Measurements from ENCODE around the gene IQSEC1.

GRCh38 chr3:13066834-13067233 is 6.4 kb downstream of the IQSEC1 start:
- TF ChIP-seq EZH2 (IDR thresholded peaks at IDR 0.05; ENCODE audit: low read length, missing control alignments) (no peak), CTCF (conservative IDR thresholded peaks at IDR 0.05 in 1 of 2, IDR thresholded peaks at IDR 0.05 in 1 of 2; ENCODE audit: low read depth in 1 of 2, low read length in 2 of 2) (no peak)
